ENCODE data around the gene C14orf132.
"Not testable (repeated sequence)": the region's sequence is repeated elsewhere in the genome, so short reads cannot be mapped to it uniquely, and the experiment has no call there.

The C14orf132 gene

DNA sequence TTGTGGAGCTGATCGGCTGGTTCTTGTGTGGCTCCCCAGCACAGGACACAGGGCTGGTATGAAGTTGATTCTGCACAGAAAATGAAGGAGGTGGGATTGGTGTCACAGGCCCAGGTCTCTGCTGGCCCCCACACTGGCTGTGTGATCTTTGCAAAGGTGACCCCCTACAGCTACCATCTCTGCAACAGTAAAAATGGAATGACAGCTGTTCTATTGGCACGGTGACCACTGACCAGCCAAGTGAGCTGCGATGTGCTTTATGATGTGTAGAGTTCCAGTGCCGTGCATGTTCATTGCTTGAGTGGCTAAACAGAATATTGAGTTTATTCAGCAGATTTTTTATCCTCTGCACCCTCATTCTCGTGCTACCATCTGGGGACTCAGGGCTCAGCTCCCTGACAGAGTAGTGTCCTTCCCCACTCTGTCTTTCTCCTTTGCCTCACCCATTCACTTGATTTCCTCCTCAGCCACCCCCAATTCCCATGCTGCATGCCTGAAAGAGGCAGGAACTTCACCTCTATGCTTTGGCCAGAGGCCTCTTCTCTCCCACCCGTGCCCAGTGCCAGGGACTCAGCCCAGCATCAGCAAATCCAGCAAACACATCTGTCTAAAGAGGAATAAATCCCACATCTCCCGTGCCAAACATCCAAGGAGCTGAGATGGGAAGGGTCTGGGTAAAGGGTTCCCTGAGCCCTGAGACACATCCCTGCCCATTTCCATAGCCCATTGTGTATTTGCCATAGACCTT lies 21.2 kb downstream of the C14orf132 start:
- DNase-seq: no peak

DNA sequence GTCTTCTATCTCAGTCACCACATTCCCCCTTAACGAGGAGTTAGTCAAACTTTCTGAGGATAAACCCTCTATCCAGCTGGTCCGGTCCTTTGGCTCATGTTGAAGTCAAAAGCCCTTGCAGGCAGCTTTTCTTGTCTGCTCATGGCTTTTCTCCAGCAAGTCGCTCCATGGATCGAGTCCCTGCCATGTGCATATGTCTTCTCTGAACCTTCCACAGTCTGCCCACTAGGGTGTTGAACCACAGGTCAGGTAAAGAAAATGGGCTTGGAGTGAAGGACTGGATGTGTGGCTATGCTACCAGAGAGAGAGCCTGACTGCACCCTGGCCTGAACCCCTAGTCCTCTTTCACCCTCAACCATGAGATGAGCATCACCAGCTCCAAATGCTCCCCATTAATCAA lies 22.8 kb downstream of the C14orf132 start:
- DNase-seq: no peak

DNA sequence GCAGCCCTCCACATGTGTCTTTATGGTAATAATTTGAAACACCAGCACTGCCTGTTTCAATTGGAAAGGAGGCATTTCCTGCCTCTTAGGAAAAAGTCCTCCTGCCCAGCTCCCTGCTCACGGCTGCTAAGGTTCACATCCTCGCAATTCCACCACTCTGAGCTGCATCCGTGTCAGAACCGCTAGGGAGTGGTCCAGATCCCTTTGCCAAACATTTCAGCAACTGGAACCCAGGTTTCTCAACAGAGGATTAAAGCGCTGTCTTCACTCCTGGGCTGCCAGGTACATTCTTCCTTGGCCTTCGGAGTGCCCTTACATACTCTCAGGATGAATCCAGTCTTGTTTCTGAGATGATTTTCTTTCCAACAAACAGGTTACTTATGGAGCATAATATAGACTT lies 23.3 kb downstream of the C14orf132 start:
- DNase-seq: no peak

DNA sequence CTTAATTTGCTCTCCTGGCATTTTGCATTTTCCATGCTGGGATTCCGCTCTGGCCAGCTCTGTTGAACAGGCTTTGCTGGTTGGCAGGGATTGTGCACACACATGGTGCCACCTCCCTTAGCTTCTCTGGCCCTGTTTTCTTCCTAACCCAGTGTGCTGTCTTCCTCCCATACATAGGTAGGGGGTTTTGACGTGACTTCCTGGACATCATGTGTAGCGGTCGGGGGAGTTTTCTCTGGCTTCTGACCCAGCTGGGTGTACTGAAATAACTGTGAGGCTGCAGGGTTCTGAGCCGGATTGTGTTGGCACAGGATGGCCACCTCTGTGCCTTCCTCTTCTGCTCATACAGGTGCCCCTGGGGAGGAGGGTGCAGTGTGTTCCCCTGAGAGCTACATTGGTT lies 25.7 kb downstream of the C14orf132 start:
- no peak for DNase-seq

DNA sequence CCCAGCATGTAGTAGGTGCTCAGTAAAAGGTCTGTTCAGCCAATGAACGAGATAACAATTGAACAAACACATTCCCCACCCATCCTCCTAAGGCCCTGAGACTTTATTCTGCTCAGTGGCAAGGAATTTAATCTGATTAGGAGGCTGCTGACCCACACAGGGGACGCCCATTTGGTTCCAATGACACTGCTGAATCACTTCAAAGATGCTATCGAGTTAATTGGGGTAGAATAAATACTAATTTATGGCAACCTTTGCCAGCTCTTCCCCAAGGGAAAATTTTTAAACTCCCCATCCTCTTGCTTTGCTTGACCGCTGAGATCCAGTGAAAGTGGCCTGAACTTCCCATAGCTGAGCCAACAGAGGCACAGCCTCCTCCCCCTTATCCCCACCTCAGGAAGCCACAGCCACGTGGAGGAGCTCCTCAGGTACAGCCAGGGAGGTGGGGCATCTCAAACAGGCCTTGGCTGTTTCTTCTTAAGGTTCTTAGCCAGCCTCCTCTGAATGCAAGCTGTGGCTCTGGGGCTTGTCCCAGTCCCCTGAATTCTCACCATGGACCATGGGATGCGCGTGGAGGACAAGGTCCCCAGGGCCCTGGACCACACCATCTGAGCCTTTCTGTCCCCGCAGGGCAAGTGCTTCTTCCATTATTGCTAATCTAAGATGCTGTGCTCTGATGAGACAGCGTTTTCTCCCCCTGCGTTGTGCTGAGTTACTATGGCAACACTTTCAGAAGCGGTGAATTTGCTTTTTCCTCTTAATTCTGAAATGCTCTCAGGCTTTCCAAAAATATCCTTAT lies 26.7 kb downstream of the C14orf132 start:
- peak; percentile 4 for DNase-seq

DNA sequence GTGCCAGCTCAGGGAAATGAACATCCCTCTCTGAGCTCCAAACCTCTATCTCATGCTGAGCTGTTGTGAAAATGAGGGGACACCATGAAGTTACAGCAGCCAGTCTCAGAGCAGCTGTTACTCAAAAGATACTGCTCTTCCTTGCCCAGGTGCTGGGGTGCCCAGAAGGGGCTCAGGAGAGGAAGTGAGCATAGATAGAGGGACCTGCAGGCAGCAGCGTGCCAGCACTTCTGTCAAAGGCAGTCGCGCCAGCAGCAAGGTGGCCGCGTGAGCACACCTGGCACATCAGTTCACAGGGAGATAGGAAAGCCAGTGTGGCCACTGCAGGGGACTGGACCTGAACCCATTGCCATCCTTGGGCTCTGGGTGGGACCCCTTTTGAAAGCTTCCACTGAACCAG lies 27.8 kb downstream of the C14orf132 start:
- no peak for DNase-seq

DNA sequence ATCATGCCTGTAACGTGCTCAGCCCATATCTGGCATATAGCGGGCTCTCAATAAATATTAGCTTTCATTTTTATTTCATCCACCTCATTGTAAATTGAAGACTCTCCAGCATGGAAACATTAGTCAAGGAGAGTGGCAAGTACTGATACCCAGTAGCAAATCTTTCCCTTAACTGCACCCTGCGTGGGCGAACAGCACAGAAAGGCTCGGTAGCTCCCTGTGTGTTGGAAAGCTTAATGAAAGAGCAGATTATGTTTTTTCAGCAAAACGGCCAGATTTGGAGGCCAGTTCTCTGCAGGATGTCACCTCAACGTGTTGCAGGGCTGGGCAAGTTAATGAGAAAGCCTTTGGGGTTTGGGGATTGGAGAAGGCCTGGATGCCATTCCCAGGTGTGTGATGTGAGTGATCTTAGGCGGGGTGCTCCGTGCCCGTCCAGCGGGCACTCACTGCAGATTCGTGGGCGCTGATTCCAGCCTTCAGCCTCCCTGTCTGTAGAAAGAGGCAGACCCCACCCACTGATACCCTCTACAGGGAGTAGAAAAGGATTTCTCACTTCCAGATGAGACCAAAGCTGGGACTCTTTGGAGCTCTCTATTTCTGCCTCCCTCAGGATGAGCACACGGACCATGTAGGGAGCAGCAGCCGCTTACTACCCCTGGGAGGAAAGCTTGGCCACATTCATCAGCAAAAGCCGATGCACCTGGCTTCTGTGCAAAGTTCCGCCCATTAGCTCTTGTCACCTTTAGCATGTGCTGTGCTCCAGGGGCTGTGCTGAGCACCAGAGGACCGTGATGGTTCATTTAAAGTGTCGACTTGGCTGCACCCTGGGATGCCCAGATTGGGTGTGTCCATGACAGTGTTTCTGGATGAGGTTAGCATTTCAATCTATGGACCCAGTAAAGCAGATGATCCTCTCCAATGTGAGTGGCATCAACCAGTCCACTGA lies 29.1 kb downstream of the C14orf132 start:
- DNase-seq: no peak

DNA sequence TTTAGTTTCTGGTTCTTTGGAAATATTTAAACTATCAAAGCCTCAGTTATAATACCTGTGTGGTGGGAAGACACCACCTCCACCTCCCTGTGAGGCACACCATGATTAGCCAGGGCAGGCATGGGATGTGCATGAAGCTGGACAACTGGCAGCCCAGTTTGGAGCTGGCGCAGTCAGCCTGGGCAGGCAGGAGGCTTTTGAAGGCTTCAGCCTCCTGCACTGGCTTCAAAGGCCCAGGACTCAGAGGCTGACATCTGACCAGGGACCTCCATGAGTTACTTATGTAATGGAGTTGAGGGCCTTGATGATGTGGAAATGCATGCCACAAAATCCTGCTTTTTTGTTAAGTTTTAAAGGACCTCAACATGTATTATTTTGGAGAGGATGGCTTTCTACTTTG lies 30.3 kb downstream of the C14orf132 start:
- no peak for DNase-seq

DNA sequence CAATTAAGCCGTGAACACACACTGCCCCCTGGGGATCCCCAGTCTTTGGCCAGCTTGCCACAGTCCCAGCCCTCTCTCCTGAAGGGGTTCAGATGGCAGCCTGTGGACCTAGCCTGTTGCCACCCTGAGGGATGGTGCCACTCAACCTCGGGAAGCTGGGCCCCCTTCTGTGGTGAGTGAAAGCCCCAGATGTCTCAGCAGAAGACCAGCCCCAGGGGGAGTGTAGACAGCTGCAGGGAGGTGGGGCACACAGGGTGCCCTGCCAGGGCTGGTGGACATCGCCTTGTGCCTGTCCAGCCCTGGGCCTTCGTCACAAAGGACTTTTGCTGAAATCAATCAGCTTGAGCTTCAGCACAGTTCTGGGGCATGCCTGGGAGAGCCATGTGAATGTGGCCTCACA lies 32.4 kb downstream of the C14orf132 start:
- DNase-seq: no peak

DNA sequence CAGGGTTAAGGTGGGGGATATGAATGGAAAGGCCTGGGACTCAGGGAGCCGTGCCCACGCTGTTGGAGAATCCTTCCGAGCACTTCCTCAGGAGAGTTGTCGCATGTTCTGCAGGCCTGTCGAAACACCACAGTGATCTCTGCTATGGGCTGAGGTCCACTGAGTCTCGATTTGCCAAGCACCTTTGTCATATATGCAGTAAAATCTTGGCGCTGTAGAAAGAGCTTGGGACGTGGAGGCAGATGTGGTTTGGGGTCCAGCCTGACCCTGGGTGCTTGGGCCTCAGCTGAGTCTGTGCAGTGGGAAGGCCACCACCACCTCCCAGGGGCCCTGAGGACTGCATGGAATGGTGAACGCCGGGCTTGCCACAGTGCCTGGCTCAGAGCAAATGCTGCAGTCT lies 32.9 kb downstream of the C14orf132 start:
- DNase-seq: no peak

DNA sequence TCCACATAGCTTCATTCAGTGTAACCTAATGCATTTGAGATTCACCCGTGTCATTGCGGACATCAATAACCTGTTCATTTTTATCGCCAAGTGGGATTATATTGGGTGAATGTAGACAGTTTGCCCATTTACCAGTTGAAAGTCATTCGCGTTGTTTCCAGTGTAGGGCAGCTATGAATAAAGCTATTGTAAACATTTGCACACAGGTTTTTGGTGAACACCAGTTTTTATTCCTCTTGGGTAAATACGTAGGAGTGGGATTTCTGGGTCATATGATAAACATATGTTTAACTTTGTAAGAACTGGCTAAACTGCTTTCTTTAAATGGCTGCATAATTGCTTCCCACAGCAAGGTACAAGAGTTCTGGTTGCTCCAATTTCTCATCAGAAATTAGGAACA lies 33.6 kb downstream of the C14orf132 start:
- DNase-seq: no peak

DNA sequence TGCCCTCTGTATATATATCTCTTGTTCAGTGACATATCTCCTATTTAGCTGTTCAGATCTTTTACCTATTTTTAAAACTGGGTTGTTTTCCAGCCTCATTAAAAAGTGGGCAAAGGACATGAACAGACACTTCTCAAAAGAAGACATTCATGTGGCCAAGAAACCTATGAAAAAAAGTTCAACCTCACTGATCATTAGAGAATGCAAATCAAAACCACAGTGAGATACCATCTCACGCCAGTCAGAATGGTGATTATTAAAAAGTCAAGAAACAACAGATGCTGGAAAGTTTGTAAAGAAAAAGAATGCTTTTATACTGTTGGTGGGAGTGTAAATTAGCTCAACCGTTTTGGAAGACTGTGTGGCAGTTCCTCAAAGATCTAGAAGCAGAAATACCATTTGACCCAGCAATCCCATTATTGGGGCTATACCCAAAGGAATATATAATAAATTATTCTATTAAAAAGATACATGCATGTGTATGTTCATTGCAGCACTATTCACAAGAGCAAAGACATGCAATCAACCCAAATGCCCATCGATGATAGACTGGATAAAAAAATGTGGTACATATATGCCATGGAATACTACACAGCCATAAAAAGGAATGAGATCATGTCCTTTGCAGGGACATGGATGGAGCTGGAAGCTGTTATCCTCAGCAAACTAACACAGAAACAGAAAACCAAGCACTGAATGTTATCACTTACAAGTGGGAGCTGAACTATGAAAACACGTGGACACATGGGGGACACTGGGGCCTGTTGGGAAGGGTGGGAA lies 34.3 kb downstream of the C14orf132 start:
- DNase-seq: not testable (repeated sequence)

DNA sequence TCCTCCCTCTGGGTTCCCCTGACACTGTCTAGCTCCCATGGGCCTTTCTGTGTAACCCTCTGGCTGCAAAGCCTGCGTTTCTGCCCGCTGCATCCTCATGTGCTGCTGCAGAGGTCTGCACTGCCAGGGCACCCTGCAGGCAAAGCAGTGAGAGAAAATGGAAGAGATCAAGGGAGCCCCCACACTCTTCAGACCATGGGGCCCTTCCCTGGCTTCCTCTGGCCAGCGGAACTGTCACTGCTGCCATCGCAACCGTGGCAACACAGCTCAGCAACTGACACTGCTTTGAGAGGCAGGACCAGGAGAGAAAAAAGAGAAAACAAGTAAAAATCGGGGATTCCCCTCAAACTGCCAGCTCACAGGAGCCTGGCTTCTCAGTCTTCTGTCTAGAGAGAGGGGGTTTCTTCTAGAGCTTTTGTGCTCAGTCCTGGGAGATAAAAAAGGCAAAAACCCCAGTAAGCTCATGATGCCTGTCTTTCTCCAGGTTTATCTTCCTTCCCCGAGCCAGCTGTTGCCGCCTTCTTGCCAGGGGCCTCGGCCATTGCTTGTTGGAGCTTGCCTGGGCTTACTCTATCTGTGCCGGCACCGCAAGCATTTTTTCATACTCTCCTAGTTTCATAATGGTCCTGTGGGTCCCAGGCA lies 38.9 kb downstream of the C14orf132 start:
- DNase-seq: no peak

DNA sequence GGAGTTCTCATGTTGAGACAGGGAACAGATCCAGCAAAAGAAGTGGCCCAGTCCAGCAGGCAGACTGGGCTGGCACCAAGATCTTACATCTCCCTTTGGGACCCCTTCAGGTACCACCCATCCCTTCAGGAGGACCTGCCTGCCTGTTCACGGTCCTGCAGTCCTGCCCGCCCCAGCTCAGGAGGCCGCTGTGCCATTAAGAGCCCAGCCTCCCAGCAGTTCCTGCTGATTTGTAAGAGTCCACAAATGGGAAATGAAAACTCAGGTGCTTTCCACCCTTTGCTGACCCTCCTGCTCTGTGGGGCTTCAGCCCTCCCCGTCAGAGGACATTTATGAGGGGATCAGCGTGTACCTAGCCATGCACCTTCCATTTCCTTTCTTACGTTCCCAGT lies 39.5 kb downstream of the C14orf132 start:
- no peak for DNase-seq

DNA sequence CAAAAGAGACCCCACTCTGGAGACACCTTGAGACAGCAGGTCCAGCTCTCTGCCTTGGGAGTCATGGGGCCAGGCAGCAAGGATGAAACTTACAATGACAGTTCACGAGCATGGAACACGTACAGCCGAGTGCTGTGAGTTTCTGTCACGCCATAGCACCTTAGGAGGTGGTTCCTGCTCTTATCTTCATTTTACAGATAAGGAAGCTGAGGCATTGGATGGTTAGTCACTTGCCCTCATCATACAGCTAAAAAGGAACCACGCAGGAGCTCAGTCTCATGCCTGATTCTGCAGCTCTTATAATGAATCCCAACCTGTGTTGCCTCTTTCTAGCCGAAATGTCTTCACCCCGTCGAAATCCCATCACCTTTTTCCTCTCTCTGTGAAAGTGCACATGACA lies 39.9 kb downstream of the C14orf132 start:
- DNase-seq: no peak

DNA sequence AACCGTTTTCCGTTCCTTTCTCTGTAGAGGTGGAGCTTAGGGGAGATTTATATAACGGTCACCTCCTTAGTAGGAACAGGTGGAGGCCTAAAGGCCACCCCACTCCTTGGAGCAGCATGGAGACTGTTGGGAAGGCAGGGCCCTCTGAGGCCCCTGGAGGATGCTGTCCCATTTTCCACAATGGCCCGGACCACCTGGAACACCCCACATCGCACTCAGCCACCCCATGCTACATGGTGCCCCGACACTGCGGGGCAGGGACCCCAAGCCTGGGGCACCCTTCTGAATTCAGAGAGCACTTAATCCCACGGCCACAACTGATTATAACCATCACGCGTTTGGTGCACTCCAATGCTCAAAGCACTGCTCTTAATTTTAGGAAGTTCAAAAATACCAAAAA lies 41.4 kb downstream of the C14orf132 start:
- DNase-seq: no peak

DNA sequence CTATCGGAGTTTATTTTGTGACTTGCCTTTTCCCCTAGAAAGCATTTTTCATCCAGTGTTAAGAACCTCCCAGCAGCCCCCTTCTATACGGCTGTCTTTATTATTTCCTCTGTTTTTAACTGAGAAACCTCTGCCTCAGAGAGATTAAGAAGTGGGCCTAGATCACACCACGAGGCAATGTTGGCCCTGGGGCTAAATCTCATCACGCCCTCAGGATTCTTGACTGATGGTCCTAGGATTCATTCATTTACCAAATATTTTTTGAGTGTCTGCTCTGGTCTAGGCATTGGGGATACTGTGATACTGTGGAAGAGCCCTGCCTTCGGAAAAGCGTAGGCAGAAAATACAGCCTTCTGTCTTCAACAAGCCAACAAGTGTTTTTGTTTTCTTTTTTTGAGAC lies 42.1 kb downstream of the C14orf132 start:
- DNase-seq: no peak

DNA sequence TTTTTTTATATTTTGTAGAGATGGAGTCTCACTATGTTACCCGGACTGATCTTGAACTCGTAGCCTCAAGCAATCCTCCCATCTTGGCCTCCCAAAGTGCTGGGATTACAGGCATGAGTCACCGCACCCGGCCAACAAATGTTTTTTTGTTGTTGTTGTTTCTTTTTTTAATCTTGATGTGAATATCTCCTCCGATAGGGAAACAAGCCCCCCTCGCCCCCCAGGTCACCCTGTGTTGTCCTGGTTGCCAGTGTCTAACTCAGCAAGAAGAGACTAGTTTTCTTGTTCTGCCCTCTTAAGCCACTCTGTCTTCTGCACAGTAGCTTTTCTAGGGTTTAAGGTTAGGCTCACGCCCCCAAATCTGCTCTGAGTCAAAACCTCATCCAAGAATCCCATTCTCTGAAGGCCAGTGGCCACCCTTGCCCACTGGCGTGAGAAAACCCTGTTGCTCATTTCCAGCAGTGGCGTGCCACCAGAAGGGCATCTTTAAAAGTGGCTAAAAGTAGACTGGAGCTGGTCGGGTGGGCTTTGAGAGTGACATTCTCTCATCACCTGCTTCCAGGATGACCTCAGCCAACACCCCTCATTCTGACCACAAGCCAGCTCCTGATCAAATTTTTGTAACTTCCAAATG lies 42.7 kb downstream of the C14orf132 start:
- no peak for DNase-seq

DNA sequence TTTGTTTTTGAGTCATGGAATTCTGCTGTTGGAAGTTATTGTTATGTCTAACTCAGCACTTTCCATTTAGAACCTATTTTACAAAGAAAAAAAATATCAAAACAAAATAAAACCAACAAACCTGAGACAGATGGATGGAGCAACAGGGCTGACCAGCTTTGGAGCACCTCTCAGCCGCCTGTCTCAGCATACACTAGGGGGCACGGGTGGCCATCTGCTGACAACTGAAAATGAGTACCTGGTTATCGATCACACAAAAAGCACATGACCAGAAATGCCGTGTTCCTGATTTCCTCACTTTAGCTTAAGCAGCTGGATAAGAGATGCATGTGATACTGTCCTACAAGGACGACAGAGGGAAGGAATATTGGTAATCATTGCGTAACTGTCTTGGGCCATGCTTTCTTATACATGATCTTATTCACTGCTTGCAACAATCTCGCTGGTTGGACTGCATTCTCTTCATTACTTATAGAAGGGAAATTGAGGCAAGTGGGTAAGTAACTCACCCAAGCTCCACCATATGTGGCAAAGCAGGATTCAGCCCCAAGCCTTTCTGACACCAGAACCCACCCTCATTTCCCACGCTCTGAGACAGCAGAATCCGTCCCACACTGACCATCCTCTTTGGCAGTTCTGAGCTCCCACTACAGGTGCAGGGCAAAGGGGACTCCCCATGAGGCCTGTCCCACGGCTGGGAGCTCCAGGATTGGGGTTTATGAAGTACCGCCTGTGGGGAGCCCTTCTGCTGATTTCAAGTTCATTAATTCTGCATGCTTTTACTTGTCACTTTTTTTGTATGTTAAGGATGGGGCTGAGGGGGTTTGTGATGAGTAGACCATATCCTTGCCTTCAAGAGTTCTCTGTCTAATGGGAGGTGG lies 43.5 kb downstream of the C14orf132 start:
- DNase-seq: no peak

DNA sequence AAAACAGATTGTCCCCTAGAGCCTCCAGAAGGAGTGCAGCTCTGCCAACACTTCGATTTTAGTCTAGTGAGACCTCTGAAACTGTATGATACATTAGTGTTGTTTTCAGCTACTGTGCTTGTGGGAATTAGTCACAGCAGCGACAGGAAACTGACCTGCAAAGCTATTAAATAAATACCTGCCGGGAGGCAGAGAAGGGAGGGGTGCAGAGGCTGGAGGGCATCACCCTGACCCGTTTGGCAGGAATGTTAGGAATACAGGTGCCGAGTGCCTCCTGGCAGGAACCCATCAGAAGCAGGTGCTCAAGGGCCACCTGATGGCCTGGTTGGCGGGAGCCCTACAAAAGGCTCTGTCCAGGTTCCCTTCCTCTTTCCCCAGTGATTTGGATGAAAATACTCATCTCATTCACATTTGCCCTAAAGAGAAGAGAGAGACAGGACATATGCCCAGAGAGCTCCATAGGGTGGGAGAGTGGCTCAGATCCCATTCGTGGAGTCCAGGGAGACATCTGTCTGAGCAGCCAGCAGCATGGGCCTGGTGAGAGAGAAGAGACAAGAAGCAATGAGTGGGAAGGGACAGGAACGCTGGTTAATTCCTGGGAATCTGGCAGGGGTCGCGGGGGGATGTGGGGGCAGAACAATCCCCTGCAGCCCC lies 44.6 kb downstream of the C14orf132 start:
- no peak for DNase-seq

All from hematopoietic multipotent progenitor cell treated with erythropoietin and hydrocortisone succinate and interleukin-3 and kit ligand, for 4 days (in vitro differentiated cells).